Transverse colon (tissue), 4 donors: ENCODE data around the gene MYH14. TPM values are rescaled to one million over a fixed set of nuclear protein-coding genes. Genes with fewer than 3 reads are reported as not detected.
A peak's percentile ranks its signal among the peaks of the same experiment; 100 is the strongest.

Source experiments
- DNase-seq: peaks from one replicate; pipeline ENCODE4 v3.0.0-alpha.2; 2019
- H3K27ac ChIP-seq, 4 donors: fragments of 200-600 bp; sonication (generic); 2 replicates each; pipeline ENCODE4 v1.5.1; 2016 to 2018; ENCODE audit warnings: inconsistent platforms in 4 of 4
- H3K27me3 ChIP-seq: fragments of 200-600 bp; sonication (generic); 2 replicates; pipeline ENCODE4 v1.5.1; 2017; ENCODE audit warnings: inconsistent platforms
- H3K36me3 ChIP-seq, 4 donors: fragments of 200-600 bp; sonication (generic); 2 replicates each; pipeline ENCODE4 v1.5.1; 2017 to 2019; ENCODE audit warnings: inconsistent platforms in 4 of 4
- H3K4me1 ChIP-seq, 4 donors: fragments of 200-600 bp; sonication (generic); 2 replicates each; pipeline ENCODE4 v1.5.1; 2017 to 2020; ENCODE audit warnings: inconsistent platforms in 4 of 4
- H3K4me3 ChIP-seq, 4 donors: fragments of 200-600 bp; sonication (generic); 1 replicate in 1 of 4; 2 replicates in 3 of 4; pipeline versions ENCODE4 v1.5.1 to v1.6.1; 2017 to 2019; ENCODE audit warnings: inconsistent platforms in 4 of 4
- H3K9me3 ChIP-seq, 2 donors: fragments of 200-600 bp; sonication (generic); 2 replicates each; pipeline ENCODE4 v1.5.1; 2017 to 2019; ENCODE audit warnings: inconsistent platforms in 2 of 2
- CTCF ChIP-seq, 5 experiments: fragments of 200-600 bp in 3 of 5; fragments of 450-650 bp in 2 of 5; sonication (generic) in 3 of 5; IDR thresholded peaks; 1 replicate in 2 of 5; 2 replicates in 3 of 5; pipeline ENCODE4 v1.5.1; 2016 to 2017; ENCODE audit warnings: antibody characterized with exemption in 5 of 5, inconsistent platforms in 3 of 5, mild to moderate bottlenecking in 2 of 5, moderate library complexity in 1 of 5
- EP300 ChIP-seq: sonication (generic); formaldehyde crosslinking; IDR thresholded peaks from one replicate; pipeline ENCODE4 v1.6.1; 2017; ENCODE audit warnings: antibody characterized with exemption, low read depth
- POLR2A ChIP-seq: fragments of 450-650 bp; IDR thresholded peaks from one replicate; pipeline ENCODE4 v1.6.1; 2016; ENCODE audit warnings: antibody characterized with exemption, mild to moderate bottlenecking, moderate library complexity
- POLR2AphosphoS5 ChIP-seq, 3 donors: sonication (generic); formaldehyde crosslinking; IDR thresholded peaks; one replicate each; pipeline ENCODE4 v1.6.1; 2016; ENCODE audit warnings: antibody characterized with exemption in 3 of 3
- WGBS, 2 donors: methylation state at CpG; one replicate each; pipeline ENCODE4 v1.1.5; 2018; ENCODE audit warnings: low coverage in 1 of 2; 5-methylcytosine and 5-hydroxymethylcytosine counted together
- in situ Hi-C, 4 donors: fragments of 200-750 bp; cut with MboI; loops; one replicate each; pipeline versions ENCODE4 v1.15.0 to v1.15.1; 2017; ENCODE audit warnings: low sequenced_read_pairs in 3 of 4, low pct_ligation_motif_present in 1 of 4, low pct_unique_long_range_greater_than_20kb in 1 of 4
- intact Hi-C: fragments of 100-400 bp; cut with DNase I; formaldehyde crosslinking; loops from one replicate; pipeline ENCODE4 v1.15.1; 2023; ENCODE audit warnings: low total_unique reads
- total RNA-seq, 4 donors: library from RNA; depleted of rRNA; stranded (reverse); fragments of >200 nt; gene quantifications; one replicate each; pipeline ENCODE4 v1.1.0, GENCODE V29; 2016

The MYH14 gene
- total RNA-seq, 4 donors from 2014 or later: 321 to 814 (median 393) TPM

DNA sequence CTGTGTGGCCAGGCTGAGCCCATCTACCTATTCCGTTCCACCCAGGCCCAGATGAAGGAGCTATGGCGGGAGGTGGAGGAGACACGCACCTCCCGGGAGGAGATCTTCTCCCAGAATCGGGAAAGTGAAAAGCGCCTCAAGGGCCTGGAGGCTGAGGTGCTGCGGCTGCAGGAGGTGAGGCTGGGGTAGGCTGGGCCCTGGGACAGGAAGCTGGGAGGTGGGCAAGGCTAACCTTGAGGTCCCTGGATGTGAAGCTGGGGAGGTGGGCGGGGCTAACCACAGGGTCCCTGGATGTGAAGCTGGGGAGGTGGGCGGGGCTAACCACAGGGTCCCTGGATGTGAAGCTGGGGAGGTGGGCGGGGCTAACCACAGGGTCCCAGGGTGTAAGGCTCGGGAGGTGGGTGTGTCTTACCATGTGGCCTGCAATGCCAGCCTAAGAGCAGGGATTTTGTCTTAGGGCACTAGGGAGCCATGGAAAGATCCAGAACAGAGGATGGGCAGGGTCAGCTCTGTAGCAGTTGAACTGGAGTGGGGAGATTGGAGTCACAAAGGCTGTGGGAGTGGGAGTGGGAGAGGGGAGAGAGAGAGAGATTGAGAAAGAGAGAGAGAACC, 88.9 kb downstream of the MYH14 start:
- WGBS, 2 donors: 84% methylated on average over 11 of the region's 11 CpGs; no CpG with 5 or more reads in 1 of the 2 donors
- in situ Hi-C loops (no loop called here), intact Hi-C loops (no loop called here)
- peaks cover 13% of the 10 kb centered on the region for H3K27me3 ChIP-seq
- peaks cover 0 to 8% (median 0%) of the 10 kb centered on the region in 4 donors for H3K36me3 ChIP-seq
- no peaks in the 10 kb centered on the region for H3K9me3 ChIP-seq
- no peak overlapping the region for H3K27ac ChIP-seq
- no peaks in the 10 kb centered on the region for H3K4me1 ChIP-seq
- no peak overlapping the region for H3K4me3 ChIP-seq
- TF ChIP-seq POLR2A: no peak
- TF ChIP-seq POLR2AphosphoS5 (IDR thresholded peaks at IDR 0.05): no peak
- TF ChIP-seq CTCF (IDR thresholded peaks at IDR 0.05): no peak
- TF ChIP-seq EP300: no peak
- no peak for DNase-seq

GRCh38 chr19:50293263-50294004, 90.0 kb downstream of the MYH14 start:
- peaks cover 13% of the 10 kb centered on the region for H3K27me3 ChIP-seq
- no peak overlapping the region for H3K27ac ChIP-seq
- H3K9me3 ChIP-seq: no peaks in the 10 kb centered on the region
- TF ChIP-seq EP300 (no peak), POLR2A (no peak), CTCF (IDR thresholded peaks at IDR 0.05) (no peak), POLR2AphosphoS5 (IDR thresholded peaks at IDR 0.05) (no peak)
- H3K36me3 ChIP-seq: no peaks in the 10 kb centered on the region
- in situ Hi-C loops (no loop called here), intact Hi-C loops (no loop called here)
- no peak overlapping the region for H3K4me3 ChIP-seq
- H3K4me1 ChIP-seq: no peaks in the 10 kb centered on the region
- no peak for DNase-seq
- WGBS, 2 donors: 70 to 73% methylated on average over 8 to 14 of the region's 14 CpGs

DNA sequence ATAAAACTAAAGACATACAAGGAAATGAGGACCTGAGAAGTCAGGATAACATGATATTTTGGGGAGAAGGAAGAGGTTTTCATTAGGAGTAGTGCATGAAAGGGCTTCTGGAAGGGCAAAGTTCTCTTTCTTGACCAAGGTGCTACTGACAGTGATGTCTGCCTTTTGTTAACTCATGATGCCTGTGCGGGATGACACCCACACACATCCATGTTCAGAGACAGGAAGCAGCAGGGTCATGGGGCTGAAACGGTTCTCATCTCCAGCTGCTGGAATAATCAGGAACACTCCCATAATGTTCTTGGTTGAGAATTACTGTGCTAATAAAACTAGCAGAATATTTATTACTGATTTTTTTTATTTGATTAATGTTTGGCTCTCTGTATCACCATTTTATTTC, 96.6 kb downstream of the MYH14 start:
- in situ Hi-C loops: no loop called here
- no peaks in the 10 kb centered on the region for H3K4me1 ChIP-seq
- no peaks in the 10 kb centered on the region for H3K9me3 ChIP-seq
- TF ChIP-seq POLR2AphosphoS5 (IDR thresholded peaks at IDR 0.05) (peak in 1 of 3 donors; percentile 10), EP300 (no peak)
- DNase-seq: no peak
- intact Hi-C loops: no loop called here
- no peaks in the 10 kb centered on the region for H3K27me3 ChIP-seq
- H3K27ac ChIP-seq: no peak overlapping the region
- no peak overlapping the region for H3K4me3 ChIP-seq
- WGBS, 2 donors: 40 to 49% methylated on average over 1 to 2 of the region's 2 CpGs
- peaks cover 0 to 15% (median 2%) of the 10 kb centered on the region in 4 donors for H3K36me3 ChIP-seq

- Histone ChIP-seq H3K4me1 (no peaks in the 10 kb centered on the region), H3K27me3 (no peaks in the 10 kb centered on the region), H3K36me3 (peaks cover 0 to 15% (median 2%) of the 10 kb centered on the region in 4 donors), H3K9me3 (no peaks in the 10 kb centered on the region), H3K27ac (no peak overlapping the region), H3K4me3 (no peak overlapping the region)
- in situ Hi-C loops (no loop called here), intact Hi-C loops (no loop called here)
- no peak for TF ChIP-seq EP300
- no peak for TF ChIP-seq CTCF (IDR thresholded peaks at IDR 0.05)
- no peak for TF ChIP-seq POLR2AphosphoS5 (IDR thresholded peaks at IDR 0.05)
- TF ChIP-seq POLR2A: no peak
- no peak for DNase-seq
- WGBS, 2 donors: 53 to 65% methylated on average over 8 to 10 of the region's 10 CpGs
Measured at GRCh38 chr19:50300814-50301606, 97.6 kb downstream of the MYH14 start.
